ENCODE measurements around the gene CFH.

The CFH gene

DNA sequence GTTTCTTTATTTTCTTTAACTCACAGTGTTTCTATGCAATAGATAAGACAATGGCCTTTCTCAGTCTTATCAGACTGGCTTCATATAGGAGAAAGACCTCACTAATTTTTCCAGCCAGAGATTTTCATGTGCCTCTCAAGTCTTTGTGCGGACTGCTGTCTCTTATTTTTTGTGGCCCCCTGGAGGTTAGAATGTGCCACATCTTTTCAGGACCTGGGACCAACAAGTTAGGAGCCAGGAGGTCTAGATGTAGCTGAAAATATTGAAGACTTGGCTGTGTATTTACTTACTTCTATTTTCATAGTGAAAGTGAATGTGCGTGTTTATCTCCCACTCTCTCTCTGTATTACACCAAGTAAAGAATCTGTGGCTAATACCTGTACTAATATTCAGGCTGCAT is 80.7 kb downstream of the CFH start:
- Histone ChIP-seq H3K4me1 (ENCODE audit: low read depth, poor library complexity, severe bottlenecking) (no peaks in the 10 kb centered on the region), H3K27me3 (ENCODE audit: insufficient read depth, low read depth) (no peaks in the 10 kb centered on the region), H2AFZ (ENCODE audit: low read depth) (no peak overlapping the region), H3K9ac (no peak overlapping the region), H3K27ac (no peak overlapping the region), H3K79me2 (ENCODE audit: insufficient read depth, low read depth) (no peaks in the 10 kb centered on the region), H3K36me3 (ENCODE audit: insufficient read depth) (no peaks in the 10 kb centered on the region), H3K4me2 (no peak overlapping the region), H3K4me3 (IDR thresholded peaks at IDR 0.05; ENCODE audit: insufficient read depth, low read depth, low read length) (no peak overlapping the region), H4K20me1 (ENCODE audit: insufficient read depth) (no peaks in the 10 kb centered on the region)
- TF ChIP-seq, protein P1, sequence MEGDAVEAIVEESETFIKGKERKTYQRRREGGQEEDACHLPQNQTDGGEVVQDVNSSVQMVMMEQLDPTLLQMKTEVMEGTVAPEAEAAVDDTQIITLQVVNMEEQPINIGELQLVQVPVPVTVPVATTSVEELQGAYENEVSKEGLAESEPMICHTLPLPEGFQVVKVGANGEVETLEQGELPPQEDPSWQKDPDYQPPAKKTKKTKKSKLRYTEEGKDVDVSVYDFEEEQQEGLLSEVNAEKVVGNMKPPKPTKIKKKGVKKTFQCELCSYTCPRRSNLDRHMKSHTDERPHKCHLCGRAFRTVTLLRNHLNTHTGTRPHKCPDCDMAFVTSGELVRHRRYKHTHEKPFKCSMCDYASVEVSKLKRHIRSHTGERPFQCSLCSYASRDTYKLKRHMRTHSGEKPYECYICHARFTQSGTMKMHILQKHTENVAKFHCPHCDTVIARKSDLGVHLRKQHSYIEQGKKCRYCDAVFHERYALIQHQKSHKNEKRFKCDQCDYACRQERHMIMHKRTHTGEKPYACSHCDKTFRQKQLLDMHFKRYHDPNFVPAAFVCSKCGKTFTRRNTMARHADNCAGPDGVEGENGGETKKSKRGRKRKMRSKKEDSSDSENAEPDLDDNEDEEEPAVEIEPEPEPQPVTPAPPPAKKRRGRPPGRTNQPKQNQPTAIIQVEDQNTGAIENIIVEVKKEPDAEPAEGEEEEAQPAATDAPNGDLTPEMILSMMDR (conservative IDR thresholded peaks at IDR 0.05; ENCODE audit: low read depth, low read length): 0 out of 2 replicates have a peak, but pooled peaks have one; percentile 29

DNA sequence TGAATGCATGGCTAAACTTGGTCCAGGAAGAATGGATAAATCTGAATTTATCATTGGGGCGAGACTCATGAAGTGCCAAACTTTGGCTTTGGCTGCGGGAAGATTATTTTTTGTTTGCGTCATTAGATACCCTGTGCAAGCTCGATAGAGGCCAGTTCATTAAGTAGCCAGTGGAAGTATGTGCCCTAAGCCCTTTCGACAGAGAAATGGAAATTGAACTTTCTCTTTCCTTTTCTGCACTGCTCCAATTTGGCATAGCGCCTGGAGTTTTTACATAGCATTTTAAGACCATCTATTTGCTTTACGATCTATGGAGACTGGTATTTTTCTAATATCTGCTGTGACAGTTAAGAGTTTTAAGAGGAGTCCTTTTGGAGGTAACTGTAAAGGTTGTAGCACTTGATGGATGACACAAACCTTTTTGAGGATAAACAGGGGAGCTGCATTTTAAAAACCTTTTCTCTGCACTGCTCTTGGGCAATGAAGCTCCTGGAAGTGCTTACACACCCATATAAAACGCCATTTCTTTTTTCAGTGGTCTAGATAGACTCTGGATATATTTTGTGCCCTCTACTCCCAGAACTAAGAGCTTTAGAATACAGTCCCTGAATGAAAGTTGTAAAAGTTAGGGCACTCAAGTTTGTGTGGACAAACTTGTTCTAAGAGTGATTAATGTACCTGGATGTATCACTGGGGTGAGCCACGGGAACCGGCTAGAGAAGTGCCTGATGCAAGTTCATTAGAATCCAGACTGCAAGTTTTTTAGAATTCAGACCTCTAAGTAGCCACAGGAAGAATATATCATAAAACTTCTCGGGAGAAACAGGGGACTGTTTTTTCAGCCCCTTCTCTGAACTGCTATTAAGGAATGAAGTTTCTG is 81.5 kb downstream of the CFH start:
- Histone ChIP-seq H3K4me2 (no peak overlapping the region), H2AFZ (ENCODE audit: low read depth) (no peak overlapping the region), H3K9ac (no peak overlapping the region), H4K20me1 (ENCODE audit: insufficient read depth) (no peaks in the 10 kb centered on the region), H3K27ac (no peak overlapping the region), H3K79me2 (ENCODE audit: insufficient read depth, low read depth) (no peaks in the 10 kb centered on the region), H3K27me3 (ENCODE audit: insufficient read depth, low read depth) (no peaks in the 10 kb centered on the region), H3K4me1 (ENCODE audit: low read depth, poor library complexity, severe bottlenecking) (no peaks in the 10 kb centered on the region), H3K36me3 (ENCODE audit: insufficient read depth) (no peaks in the 10 kb centered on the region), H3K4me3 (IDR thresholded peaks at IDR 0.05; ENCODE audit: insufficient read depth, low read depth, low read length) (no peak overlapping the region)
- TF ChIP-seq, protein P1 (conservative IDR thresholded peaks at IDR 0.05; ENCODE audit: low read depth, low read length): no peak

GRCh38 chr1:196734006-196734405 is 82.2 kb downstream of the CFH start:
- Histone ChIP-seq H3K27ac (no peak overlapping the region), H3K4me1 (ENCODE audit: low read depth, poor library complexity, severe bottlenecking) (no peaks in the 10 kb centered on the region), H3K4me3 (IDR thresholded peaks at IDR 0.05; ENCODE audit: insufficient read depth, low read depth, low read length) (no peak overlapping the region), H3K4me2 (no peak overlapping the region), H3K36me3 (ENCODE audit: insufficient read depth) (no peaks in the 10 kb centered on the region), H4K20me1 (ENCODE audit: insufficient read depth) (no peaks in the 10 kb centered on the region), H3K79me2 (ENCODE audit: insufficient read depth, low read depth) (no peaks in the 10 kb centered on the region), H2AFZ (ENCODE audit: low read depth) (no peak overlapping the region), H3K9ac (no peak overlapping the region), H3K27me3 (ENCODE audit: insufficient read depth, low read depth) (no peaks in the 10 kb centered on the region)
- TF ChIP-seq, protein P1 (conservative IDR thresholded peaks at IDR 0.05; ENCODE audit: low read depth, low read length): no peak

DNA sequence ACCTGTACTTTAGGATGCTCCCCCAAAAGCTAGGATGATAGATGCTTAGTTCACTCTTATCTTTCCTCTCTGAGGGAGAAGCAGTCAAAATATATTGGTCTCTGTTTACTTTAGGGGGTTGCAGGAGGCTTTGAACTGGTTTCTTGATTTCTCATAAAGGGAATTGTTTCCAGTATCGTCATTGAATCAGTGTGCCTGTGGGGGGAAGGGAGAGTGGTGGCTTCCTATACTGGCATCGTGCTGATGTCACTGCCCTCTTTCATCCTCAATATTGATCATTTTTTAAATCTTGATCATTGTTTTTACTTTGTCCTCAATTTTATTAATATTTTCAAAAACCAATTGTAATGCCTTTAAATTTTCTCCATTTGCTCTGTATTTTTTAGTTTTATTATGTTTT is 82.6 kb downstream of the CFH start:
- Histone ChIP-seq H3K27ac (no peak overlapping the region), H2AFZ (ENCODE audit: low read depth) (no peak overlapping the region), H3K9ac (no peak overlapping the region), H3K4me2 (no peak overlapping the region), H3K4me1 (ENCODE audit: low read depth, poor library complexity, severe bottlenecking) (no peaks in the 10 kb centered on the region), H3K27me3 (ENCODE audit: insufficient read depth, low read depth) (no peaks in the 10 kb centered on the region), H3K79me2 (ENCODE audit: insufficient read depth, low read depth) (no peaks in the 10 kb centered on the region), H3K4me3 (IDR thresholded peaks at IDR 0.05; ENCODE audit: insufficient read depth, low read depth, low read length) (no peak overlapping the region), H3K36me3 (ENCODE audit: insufficient read depth) (no peaks in the 10 kb centered on the region), H4K20me1 (ENCODE audit: insufficient read depth) (no peaks in the 10 kb centered on the region)
- TF ChIP-seq, protein P1 (conservative IDR thresholded peaks at IDR 0.05; ENCODE audit: low read depth, low read length): no peak
